ENCODE data around the gene PLA2G3. TPM values are rescaled to one million over a fixed set of nuclear protein-coding genes. Genes with fewer than 3 reads are reported as not detected.

Gene PLA2G3
- total RNA-seq, 1 donor = 0.36 TPM

DNA sequence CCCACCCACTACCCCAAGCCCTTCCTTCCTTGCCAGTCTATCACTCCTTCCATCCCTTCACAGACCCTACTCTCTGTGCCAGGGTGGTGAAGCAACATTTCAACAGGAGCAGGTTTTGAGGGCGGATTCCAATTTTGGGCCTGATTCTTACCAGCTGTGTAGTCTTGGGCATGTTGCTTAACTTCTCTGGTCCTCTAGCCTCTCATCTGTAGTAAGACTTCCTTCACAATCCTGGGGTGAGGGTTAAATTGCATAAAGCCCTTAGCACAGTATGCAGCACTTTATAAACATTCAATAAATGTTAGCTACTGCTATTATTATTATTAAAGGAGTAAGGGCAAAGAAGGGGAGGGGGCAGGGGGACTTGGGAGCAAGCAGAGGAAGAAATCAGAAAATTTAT, 14.7 kb upstream of the PLA2G3 start:
- Histone ChIP-seq H3K36me3 (ENCODE audit: insufficient read depth, low read length) (no peaks in the 10 kb centered on the region), H3K9me3 (ENCODE audit: low read depth, low read length) (no peaks in the 10 kb centered on the region), H3K27ac (ENCODE audit: low read depth, low read length) (no peak overlapping the region), H2AFZ (ENCODE audit: low read length) (peak overlapping the region; percentile 41), H4K20me1 (ENCODE audit: insufficient read depth, low read length) (no peaks in the 10 kb centered on the region), H3K4me3 (ENCODE audit: insufficient read depth, low read length) (no peak overlapping the region), H3K79me2 (ENCODE audit: insufficient read depth, low read length) (peaks cover under 1% of the 10 kb centered on the region), H3K4me1 (ENCODE audit: insufficient read depth, low read length) (peaks cover 10% of the 10 kb centered on the region), H3K4me2 (ENCODE audit: insufficient read depth, low read length) (no peak overlapping the region), H3K27me3 (ENCODE audit: insufficient read depth, low read length) (no peaks in the 10 kb centered on the region)
- no peak for DNase-seq (ENCODE audit: insufficient read length, low spot score, missing footprints)
- TF ChIP-seq, protein P1, sequence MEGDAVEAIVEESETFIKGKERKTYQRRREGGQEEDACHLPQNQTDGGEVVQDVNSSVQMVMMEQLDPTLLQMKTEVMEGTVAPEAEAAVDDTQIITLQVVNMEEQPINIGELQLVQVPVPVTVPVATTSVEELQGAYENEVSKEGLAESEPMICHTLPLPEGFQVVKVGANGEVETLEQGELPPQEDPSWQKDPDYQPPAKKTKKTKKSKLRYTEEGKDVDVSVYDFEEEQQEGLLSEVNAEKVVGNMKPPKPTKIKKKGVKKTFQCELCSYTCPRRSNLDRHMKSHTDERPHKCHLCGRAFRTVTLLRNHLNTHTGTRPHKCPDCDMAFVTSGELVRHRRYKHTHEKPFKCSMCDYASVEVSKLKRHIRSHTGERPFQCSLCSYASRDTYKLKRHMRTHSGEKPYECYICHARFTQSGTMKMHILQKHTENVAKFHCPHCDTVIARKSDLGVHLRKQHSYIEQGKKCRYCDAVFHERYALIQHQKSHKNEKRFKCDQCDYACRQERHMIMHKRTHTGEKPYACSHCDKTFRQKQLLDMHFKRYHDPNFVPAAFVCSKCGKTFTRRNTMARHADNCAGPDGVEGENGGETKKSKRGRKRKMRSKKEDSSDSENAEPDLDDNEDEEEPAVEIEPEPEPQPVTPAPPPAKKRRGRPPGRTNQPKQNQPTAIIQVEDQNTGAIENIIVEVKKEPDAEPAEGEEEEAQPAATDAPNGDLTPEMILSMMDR (IDR thresholded peaks at IDR 0.05; ENCODE audit: extremely low read depth, low read depth, low read length) = no peak

DNA sequence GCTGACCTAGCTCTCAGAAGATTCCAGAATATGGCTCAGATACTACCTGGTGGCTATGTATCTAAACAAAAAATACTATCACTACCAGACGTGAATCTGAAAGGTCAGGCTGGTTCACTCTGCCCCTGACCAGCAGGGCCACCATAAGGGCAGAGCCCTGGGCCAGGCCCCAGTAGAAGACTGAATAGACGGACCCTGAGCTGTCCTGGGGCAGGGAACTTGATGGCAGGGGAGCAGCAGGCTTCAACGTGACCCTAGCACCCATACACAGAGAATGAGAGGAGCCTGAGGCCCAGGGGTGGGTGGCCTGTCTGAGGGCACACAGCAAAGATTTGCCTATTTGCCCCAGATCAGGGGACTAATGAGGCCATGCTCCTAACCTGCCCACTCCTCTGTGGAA, 13.0 kb upstream of the PLA2G3 start:
- Histone ChIP-seq H3K27me3 (ENCODE audit: insufficient read depth, low read length) (no peaks in the 10 kb centered on the region), H3K27ac (ENCODE audit: low read depth, low read length) (no peak overlapping the region), H3K9me3 (ENCODE audit: low read depth, low read length) (no peaks in the 10 kb centered on the region), H3K4me1 (ENCODE audit: insufficient read depth, low read length) (peaks cover 15% of the 10 kb centered on the region), H2AFZ (ENCODE audit: low read length) (peak overlapping the region; percentile 41), H3K36me3 (ENCODE audit: insufficient read depth, low read length) (no peaks in the 10 kb centered on the region), H3K79me2 (ENCODE audit: insufficient read depth, low read length) (no peaks in the 10 kb centered on the region), H3K4me2 (ENCODE audit: insufficient read depth, low read length) (no peak overlapping the region), H4K20me1 (ENCODE audit: insufficient read depth, low read length) (no peaks in the 10 kb centered on the region), H3K4me3 (ENCODE audit: insufficient read depth, low read length) (no peak overlapping the region)
- no peak for DNase-seq (ENCODE audit: insufficient read length, low spot score, missing footprints)
- TF ChIP-seq, protein P1 (IDR thresholded peaks at IDR 0.05; ENCODE audit: extremely low read depth, low read depth, low read length) = no peak

DNA sequence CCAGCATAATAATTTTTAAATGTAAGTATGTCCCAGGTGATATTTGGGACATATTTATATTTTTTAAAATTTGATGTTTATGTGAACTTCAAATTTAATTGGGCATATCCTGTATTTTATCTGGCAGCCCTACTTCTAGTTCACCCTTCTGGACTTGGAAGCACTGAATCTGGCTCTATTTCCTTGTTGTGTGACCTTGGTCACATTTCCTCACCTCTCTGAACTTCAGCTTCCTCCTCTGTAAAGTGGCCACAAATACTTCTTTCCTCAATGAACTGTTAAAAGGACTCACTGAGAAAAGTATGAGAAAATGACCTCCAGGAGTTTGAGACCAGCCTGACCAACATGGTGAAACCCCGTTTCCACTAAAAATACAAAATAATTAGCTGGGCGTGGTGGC, 11.6 kb upstream of the PLA2G3 start:
- no peaks in the 10 kb centered on the region for H3K27me3 ChIP-seq (ENCODE audit: insufficient read depth, low read length)
- peaks cover 15% of the 10 kb centered on the region for H3K4me1 ChIP-seq (ENCODE audit: insufficient read depth, low read length)
- H3K79me2 ChIP-seq (ENCODE audit: insufficient read depth, low read length) = no peaks in the 10 kb centered on the region
- H3K36me3 ChIP-seq (ENCODE audit: insufficient read depth, low read length) = no peaks in the 10 kb centered on the region
- TF ChIP-seq, protein P1 (IDR thresholded peaks at IDR 0.05; ENCODE audit: extremely low read depth, low read depth, low read length) = no peak
- no peak overlapping the region for H3K27ac ChIP-seq (ENCODE audit: low read depth, low read length)
- DNase-seq (ENCODE audit: insufficient read length, low spot score, missing footprints) = no peak
- no peak overlapping the region for H3K4me2 ChIP-seq (ENCODE audit: insufficient read depth, low read length)
- no peak overlapping the region for H2AFZ ChIP-seq (ENCODE audit: low read length)
- no peaks in the 10 kb centered on the region for H3K9me3 ChIP-seq (ENCODE audit: low read depth, low read length)
- no peak overlapping the region for H3K4me3 ChIP-seq (ENCODE audit: insufficient read depth, low read length)
- no peaks in the 10 kb centered on the region for H4K20me1 ChIP-seq (ENCODE audit: insufficient read depth, low read length)

DNA sequence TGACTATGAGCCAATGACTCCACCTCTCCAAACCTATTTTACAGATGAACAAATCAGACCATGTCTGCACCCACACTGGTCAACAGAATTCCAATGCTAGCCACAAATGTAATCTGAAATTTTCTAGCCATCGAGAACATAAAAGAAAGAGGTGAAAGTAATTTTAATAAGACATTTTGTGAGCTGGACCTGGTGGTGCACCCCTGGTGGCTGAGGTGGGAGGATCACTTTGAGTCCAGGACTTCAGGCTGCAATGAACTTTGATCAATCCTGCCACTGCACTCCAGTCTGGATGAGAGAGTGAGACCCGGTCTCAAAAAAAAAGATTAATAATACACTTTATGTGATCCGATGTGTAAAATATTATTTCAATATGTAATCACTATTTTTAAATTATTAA, 10.3 kb upstream of the PLA2G3 start:
- H3K4me1 ChIP-seq (ENCODE audit: insufficient read depth, low read length) = peaks cover 12% of the 10 kb centered on the region

More for the DNA sequence above, 10.3 kb upstream of the PLA2G3 start:
- Histone ChIP-seq H3K4me3 (ENCODE audit: insufficient read depth, low read length) (no peak overlapping the region), H3K4me2 (ENCODE audit: insufficient read depth, low read length) (no peak overlapping the region), H3K36me3 (ENCODE audit: insufficient read depth, low read length) (no peaks in the 10 kb centered on the region), H4K20me1 (ENCODE audit: insufficient read depth, low read length) (no peaks in the 10 kb centered on the region), H3K79me2 (ENCODE audit: insufficient read depth, low read length) (no peaks in the 10 kb centered on the region), H2AFZ (ENCODE audit: low read length) (no peak overlapping the region), H3K27ac (ENCODE audit: low read depth, low read length) (no peak overlapping the region), H3K27me3 (ENCODE audit: insufficient read depth, low read length) (no peaks in the 10 kb centered on the region), H3K9me3 (ENCODE audit: low read depth, low read length) (no peaks in the 10 kb centered on the region)
- TF ChIP-seq, protein P1 (IDR thresholded peaks at IDR 0.05; ENCODE audit: extremely low read depth, low read depth, low read length) = peak; percentile 58
- no peak for DNase-seq (ENCODE audit: insufficient read length, low spot score, missing footprints)
